ENCODE data around the gene KLF11.

DNA sequence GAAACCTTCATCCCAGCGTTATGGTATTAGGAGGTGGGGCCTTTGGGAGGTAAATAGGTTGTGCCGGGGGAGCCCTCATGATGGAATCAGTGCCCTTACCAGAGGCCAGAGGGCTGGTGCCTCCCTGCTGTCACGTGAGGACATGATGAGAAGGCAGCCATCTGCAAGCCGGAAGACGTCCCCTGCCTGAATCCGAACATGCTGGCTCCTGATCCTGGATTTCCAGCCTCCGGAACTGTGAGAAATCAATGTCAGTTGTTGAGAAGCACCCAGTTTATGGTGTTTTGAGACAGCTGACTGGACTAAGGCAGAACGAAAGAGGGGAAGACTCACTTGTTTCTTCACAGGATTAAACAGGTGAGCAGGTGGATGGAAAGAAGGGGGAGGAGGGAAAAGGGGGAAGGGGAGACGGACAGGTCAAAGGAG is 13.0 kb upstream of the KLF11 start:
- TF ChIP-seq, protein P1, sequence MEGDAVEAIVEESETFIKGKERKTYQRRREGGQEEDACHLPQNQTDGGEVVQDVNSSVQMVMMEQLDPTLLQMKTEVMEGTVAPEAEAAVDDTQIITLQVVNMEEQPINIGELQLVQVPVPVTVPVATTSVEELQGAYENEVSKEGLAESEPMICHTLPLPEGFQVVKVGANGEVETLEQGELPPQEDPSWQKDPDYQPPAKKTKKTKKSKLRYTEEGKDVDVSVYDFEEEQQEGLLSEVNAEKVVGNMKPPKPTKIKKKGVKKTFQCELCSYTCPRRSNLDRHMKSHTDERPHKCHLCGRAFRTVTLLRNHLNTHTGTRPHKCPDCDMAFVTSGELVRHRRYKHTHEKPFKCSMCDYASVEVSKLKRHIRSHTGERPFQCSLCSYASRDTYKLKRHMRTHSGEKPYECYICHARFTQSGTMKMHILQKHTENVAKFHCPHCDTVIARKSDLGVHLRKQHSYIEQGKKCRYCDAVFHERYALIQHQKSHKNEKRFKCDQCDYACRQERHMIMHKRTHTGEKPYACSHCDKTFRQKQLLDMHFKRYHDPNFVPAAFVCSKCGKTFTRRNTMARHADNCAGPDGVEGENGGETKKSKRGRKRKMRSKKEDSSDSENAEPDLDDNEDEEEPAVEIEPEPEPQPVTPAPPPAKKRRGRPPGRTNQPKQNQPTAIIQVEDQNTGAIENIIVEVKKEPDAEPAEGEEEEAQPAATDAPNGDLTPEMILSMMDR (IDR thresholded peaks at IDR 0.05) = no peak
- TF ChIP-seq EP300 (IDR thresholded peaks at IDR 0.05) (no peak), POLR2A (IDR thresholded peaks at IDR 0.05) (no peak)

All from ovary (tissue), 3 donors.